ENCODE results near the gene POLR2A.

POLR2A gene

DNA sequence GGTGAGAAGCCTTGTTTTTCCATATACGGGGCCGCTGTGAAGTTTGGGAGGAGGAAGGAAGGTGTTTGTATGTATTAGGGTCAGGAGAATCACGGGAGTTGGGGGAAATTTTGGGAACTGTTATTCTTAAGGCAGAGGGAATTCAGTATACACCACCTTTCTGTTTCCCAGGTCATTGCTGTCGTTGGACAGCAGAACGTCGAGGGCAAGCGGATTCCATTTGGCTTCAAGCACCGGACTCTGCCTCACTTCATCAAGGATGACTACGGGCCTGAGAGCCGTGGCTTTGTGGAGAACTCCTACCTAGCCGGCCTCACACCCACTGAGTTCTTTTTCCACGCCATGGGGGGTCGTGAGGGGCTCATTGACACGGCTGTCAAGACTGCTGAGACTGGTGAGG lies 17.6 kb downstream of the POLR2A start (continued):
- TF ChIP-seq, protein P1, sequence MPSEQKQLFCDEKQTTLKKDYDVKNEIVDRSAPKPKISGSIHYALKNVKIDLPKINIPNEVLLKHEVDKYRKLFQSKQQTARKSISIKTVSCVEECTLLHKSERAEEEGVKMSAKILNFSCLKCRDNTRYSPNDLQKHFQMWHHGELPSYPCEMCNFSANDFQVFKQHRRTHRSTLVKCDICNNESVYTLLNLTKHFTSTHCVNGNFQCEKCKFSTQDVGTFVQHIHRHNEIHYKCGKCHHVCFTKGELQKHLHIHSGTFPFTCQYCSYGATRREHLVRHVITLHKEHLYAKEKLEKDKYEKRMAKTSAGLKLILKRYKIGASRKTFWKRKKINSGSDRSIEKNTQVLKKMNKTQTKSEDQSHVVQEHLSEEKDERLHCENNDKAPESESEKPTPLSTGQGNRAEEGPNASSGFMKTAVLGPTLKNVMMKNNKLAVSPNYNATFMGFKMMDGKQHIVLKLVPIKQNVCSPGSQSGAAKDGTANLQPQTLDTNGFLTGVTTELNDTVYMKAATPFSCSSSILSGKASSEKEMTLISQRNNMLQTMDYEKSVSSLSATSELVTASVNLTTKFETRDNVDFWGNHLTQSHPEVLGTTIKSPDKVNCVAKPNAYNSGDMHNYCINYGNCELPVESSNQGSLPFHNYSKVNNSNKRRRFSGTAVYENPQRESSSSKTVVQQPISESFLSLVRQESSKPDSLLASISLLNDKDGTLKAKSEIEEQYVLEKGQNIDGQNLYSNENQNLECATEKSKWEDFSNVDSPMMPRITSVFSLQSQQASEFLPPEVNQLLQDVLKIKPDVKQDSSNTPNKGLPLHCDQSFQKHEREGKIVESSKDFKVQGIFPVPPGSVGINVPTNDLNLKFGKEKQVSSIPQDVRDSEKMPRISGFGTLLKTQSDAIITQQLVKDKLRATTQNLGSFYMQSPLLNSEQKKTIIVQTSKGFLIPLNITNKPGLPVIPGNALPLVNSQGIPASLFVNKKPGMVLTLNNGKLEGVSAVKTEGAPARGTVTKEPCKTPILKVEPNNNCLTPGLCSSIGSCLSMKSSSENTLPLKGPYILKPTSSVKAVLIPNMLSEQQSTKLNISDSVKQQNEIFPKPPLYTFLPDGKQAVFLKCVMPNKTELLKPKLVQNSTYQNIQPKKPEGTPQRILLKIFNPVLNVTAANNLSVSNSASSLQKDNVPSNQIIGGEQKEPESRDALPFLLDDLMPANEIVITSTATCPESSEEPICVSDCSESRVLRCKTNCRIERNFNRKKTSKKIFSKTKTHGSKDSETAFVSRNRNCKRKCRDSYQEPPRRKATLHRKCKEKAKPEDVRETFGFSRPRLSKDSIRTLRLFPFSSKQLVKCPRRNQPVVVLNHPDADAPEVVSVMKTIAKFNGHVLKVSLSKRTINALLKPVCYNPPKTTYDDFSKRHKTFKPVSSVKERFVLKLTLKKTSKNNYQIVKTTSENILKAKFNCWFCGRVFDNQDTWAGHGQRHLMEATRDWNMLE (tag by site-specific recombination; conservative IDR thresholded peaks at IDR 0.05; ENCODE audit: low read depth), result no peak
- TF ChIP-seq ZNF707 (tag by site-specific recombination; IDR thresholded peaks at IDR 0.05) (no peak), ZNF266 (tag by site-specific recombination; IDR thresholded peaks at IDR 0.05; ENCODE audit: low read depth) (no peak), ZFHX2 (tag by site-specific recombination; conservative IDR thresholded peaks at IDR 0.05) (no peak), ZNF623 (tag by site-specific recombination; IDR thresholded peaks at IDR 0.05) (no peak), ZNF558 (tag by site-specific recombination; IDR thresholded peaks at IDR 0.05) (no peak), ZNF169 (tag by site-specific recombination; IDR thresholded peaks at IDR 0.05) (no peak)
- TF ChIP-seq, protein P2, sequence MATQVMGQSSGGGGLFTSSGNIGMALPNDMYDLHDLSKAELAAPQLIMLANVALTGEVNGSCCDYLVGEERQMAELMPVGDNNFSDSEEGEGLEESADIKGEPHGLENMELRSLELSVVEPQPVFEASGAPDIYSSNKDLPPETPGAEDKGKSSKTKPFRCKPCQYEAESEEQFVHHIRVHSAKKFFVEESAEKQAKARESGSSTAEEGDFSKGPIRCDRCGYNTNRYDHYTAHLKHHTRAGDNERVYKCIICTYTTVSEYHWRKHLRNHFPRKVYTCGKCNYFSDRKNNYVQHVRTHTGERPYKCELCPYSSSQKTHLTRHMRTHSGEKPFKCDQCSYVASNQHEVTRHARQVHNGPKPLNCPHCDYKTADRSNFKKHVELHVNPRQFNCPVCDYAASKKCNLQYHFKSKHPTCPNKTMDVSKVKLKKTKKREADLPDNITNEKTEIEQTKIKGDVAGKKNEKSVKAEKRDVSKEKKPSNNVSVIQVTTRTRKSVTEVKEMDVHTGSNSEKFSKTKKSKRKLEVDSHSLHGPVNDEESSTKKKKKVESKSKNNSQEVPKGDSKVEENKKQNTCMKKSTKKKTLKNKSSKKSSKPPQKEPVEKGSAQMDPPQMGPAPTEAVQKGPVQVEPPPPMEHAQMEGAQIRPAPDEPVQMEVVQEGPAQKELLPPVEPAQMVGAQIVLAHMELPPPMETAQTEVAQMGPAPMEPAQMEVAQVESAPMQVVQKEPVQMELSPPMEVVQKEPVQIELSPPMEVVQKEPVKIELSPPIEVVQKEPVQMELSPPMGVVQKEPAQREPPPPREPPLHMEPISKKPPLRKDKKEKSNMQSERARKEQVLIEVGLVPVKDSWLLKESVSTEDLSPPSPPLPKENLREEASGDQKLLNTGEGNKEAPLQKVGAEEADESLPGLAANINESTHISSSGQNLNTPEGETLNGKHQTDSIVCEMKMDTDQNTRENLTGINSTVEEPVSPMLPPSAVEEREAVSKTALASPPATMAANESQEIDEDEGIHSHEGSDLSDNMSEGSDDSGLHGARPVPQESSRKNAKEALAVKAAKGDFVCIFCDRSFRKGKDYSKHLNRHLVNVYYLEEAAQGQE (tag by site-specific recombination; IDR thresholded peaks at IDR 0.05), result no peak

DNA sequence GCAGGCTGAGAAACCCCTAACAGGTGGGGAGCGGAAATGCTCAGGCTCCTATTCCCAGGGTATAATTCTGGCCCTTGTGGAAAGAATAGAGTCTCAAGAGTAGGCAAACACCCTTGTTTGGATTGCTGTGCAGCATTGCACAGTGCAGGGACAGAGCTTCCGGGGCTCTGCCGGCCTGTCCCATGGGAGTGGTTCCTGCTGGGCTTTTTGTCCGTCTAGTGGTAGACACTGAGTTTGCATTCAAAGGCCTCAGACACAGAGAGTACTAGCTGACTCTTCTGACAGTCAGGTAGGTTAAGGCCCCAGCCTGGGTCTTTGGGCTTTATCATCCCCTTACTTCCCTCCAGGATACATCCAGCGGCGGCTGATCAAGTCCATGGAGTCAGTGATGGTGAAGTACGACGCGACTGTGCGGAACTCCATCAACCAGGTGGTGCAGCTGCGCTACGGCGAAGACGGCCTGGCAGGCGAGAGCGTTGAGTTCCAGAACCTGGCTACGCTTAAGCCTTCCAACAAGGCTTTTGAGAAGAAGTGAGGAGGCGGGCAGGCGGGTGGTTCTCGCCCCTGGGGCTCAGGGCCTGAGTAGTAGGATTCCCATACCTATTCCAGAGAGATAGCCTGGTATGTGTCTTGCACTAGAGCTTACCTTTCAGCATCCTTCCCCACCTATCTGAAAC lies 18.1 kb downstream of the POLR2A start:
- H3K9me3 ChIP-seq (ENCODE audit: control insufficient read depth, insufficient read depth, low read depth, low read length), result no peaks in the 10 kb centered on the region
- 0 out of 2 replicates have a peak overlapping the region, but pooled peaks have one; percentile 9 for H3K27ac ChIP-seq (ENCODE audit: extremely low read depth, low read depth, low read length)
- H3K4me1 ChIP-seq (ENCODE audit: control insufficient read depth, insufficient read depth, low read length), result no peaks in the 10 kb centered on the region
- no peak overlapping the region for H3K4me3 ChIP-seq (ENCODE audit: low read depth, low read length)
- peaks cover 94 to 97% of the 10 kb centered on the region in 2 experiments for H3K36me3 ChIP-seq (ENCODE audit: control insufficient read depth in 2 of 2, insufficient read depth in 1 of 2, low read length in 2 of 2)
- ChIA-PET POLR2A (interaction anchor here (0.7 to 1.7 kb wide), 2 partner anchors 10 to 18 kb away, joined by 4 to 7 read pairs; partner anchors contain the start of gene POLR2A), CTCF (interaction anchor here (0.6 to 3.4 kb wide), 6 partner anchors 9 to 58 kb away, joined by 3 to 25 read pairs (median 4); no protein-coding TSS in a partner anchor)
- TF ChIP-seq, protein P3, sequence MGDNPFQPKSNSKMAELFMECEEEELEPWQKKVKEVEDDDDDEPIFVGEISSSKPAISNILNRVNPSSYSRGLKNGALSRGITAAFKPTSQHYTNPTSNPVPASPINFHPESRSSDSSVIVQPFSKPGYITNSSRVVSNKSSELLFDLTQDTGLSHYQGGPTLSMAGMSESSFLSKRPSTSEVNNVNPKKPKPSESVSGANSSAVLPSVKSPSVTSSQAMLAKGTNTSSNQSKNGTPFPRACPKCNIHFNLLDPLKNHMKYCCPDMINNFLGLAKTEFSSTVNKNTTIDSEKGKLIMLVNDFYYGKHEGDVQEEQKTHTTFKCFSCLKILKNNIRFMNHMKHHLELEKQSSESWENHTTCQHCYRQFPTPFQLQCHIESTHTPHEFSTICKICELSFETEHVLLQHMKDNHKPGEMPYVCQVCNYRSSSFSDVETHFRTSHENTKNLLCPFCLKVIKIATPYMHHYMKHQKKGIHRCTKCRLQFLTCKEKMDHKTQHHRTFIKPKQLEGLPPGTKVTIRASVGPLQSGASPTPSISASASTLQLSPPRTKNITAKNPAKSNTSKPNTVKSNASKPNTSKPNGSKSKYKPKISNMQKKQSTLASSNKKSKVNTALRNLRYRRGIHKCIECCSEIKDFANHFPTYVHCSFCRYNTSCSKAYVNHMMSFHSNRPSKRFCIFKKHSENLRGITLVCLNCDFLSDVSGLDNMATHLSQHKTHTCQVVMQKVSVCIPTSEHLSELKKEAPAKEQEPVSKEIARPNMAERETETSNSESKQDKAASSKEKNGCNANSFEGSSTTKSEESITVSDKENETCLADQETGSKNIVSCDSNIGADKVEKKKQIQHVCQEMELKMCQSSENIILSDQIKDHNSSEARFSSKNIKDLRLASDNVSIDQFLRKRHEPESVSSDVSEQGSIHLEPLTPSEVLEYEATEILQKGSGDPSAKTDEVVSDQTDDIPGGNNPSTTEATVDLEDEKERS (tag by site-specific recombination; IDR thresholded peaks at IDR 0.05), result no peak
- TF ChIP-seq ZNF660 (tag by site-specific recombination; IDR thresholded peaks at IDR 0.05), result no peak
- no peak for TF ChIP-seq HOXD13 (CRISPR knock-in tag; IDR thresholded peaks at IDR 0.05; ENCODE audit: borderline replicate concordance)
- TF ChIP-seq, protein P4, sequence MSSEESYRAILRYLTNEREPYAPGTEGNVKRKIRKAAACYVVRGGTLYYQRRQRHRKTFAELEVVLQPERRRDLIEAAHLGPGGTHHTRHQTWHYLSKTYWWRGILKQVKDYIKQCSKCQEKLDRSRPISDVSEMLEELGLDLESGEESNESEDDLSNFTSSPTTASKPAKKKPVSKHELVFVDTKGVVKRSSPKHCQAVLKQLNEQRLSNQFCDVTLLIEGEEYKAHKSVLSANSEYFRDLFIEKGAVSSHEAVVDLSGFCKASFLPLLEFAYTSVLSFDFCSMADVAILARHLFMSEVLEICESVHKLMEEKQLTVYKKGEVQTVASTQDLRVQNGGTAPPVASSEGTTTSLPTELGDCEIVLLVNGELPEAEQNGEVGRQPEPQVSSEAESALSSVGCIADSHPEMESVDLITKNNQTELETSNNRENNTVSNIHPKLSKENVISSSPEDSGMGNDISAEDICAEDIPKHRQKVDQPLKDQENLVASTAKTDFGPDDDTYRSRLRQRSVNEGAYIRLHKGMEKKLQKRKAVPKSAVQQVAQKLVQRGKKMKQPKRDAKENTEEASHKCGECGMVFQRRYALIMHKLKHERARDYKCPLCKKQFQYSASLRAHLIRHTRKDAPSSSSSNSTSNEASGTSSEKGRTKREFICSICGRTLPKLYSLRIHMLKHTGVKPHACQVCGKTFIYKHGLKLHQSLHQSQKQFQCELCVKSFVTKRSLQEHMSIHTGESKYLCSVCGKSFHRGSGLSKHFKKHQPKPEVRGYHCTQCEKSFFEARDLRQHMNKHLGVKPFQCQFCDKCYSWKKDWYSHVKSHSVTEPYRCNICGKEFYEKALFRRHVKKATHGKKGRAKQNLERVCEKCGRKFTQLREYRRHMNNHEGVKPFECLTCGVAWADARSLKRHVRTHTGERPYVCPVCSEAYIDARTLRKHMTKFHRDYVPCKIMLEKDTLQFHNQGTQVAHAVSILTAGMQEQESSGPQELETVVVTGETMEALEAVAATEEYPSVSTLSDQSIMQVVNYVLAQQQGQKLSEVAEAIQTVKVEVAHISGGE (tag by site-specific recombination; conservative IDR thresholded peaks at IDR 0.05; ENCODE audit: low read depth), result no peak
- TF ChIP-seq ZNF24 (tag by site-specific recombination; IDR thresholded peaks at IDR 0.05), result no peak

Measured in HEK293 (cell line).